Activated CD8-positive, alpha-beta memory T cell treated with anti-CD3 and anti-CD28 coated beads for 36 hours (primary cell): ENCODE measurements around the gene SAMD11. TPM values are rescaled to one million over a fixed set of nuclear protein-coding genes. Genes with fewer than 3 reads are reported as not detected.
"Not testable (repeated sequence)": the region's sequence is repeated elsewhere in the genome, so short reads cannot be mapped to it uniquely, and the experiment has no call there.

Source experiments
- CTCF ChIA-PET: fragments of 350-600 bp; sonication (Branson Sonifier 250); formaldehyde crosslinking; loops from one replicate; lab custom pipeline; 2021; ENCODE audit warnings: antibody characterized with exemption; lab: Charles Lee
- POLR2A ChIA-PET: fragments of 350-600 bp; sonication (Branson Sonifier 250); formaldehyde crosslinking; loops from one replicate; lab custom pipeline; 2021; ENCODE audit warnings: antibody characterized with exemption; lab: Charles Lee
- total RNA-seq, 2 experiments: library from RNA; stranded (reverse); gene quantifications; one replicate each; pipeline ENCODE4 v1.2.3, GENCODE V29; 2021

SAMD11 gene
- total RNA-seq, 2 experiments from 2014 or later: not detected

GRCh38 chr1:939511-940106 lies 15.9 kb downstream of the SAMD11 start:
- POLR2A ChIA-PET: no interaction called here
- CTCF ChIA-PET: interaction anchor here (1.0 to 2.7 kb wide), 5 partner anchors 11 to 49 kb away, joined by 3 to 7 read pairs (median 3); partner anchors contain the start of gene NOC2L

GRCh38 chr1:940107-941014 lies 16.6 kb downstream of the SAMD11 start:
- POLR2A ChIA-PET: interaction anchor here (1.0 to 1.1 kb wide), 2 partner anchors 14 to 123 kb away, joined by 3 read pairs; no protein-coding TSS in a partner anchor
- CTCF ChIA-PET: interaction anchor here (1.0 to 2.7 kb wide), 9 partner anchors 12 to 182 kb away, joined by 3 to 9 read pairs (median 4); partner anchors contain the start of genes NOC2L and PERM1

- CTCF ChIA-PET: interaction anchor here (1.1 to 2.7 kb wide), 7 partner anchors 10 to 181 kb away, joined by 3 to 13 read pairs (median 6); partner anchors contain the start of gene PERM1
- POLR2A ChIA-PET: interaction anchor here (1.0 to 1.1 kb wide), 2 partner anchors 14 to 123 kb away, joined by 3 read pairs; no protein-coding TSS in a partner anchor
Measured at GRCh38 chr1:941015-941587, 17.4 kb downstream of the SAMD11 start.

GRCh38 chr1:941588-942383 lies 18.1 kb downstream of the SAMD11 start:
- POLR2A ChIA-PET: interaction anchor here (0.8 to 1.1 kb wide), 4 partner anchors 13 to 122 kb away, joined by 3 to 4 read pairs (median 3); no protein-coding TSS in a partner anchor
- CTCF ChIA-PET: interaction anchor here (0.9 to 2.7 kb wide), 12 partner anchors 11 to 181 kb away, joined by 3 to 13 read pairs (median 5); partner anchors contain the start of genes NOC2L, PERM1 and PLEKHN1

- ChIA-PET POLR2A (interaction anchor here (0.8 kb wide), 2 partner anchors 19 to 37 kb away, joined by 3 to 4 read pairs; no protein-coding TSS in a partner anchor), CTCF (interaction anchor here (0.9 to 2.3 kb wide), 10 partner anchors 10 to 76 kb away, joined by 3 to 13 read pairs (median 4); partner anchors contain the start of genes NOC2L, PERM1 and PLEKHN1)
Measured at GRCh38 chr1:942411-942821, 18.7 kb downstream of the SAMD11 start.

GRCh38 chr1:942864-943533 lies 19.3 kb downstream of the SAMD11 start:
- POLR2A ChIA-PET: interaction anchor here (0.6 to 0.8 kb wide), 5 partner anchors 10 to 64 kb away, joined by 3 to 10 read pairs (median 3); no protein-coding TSS in a partner anchor
- CTCF ChIA-PET: interaction anchor here (0.6 to 2.3 kb wide), 11 partner anchors 9 to 76 kb away, joined by 3 to 13 read pairs (median 4); partner anchors contain the start of genes NOC2L, PERM1 and PLEKHN1

- POLR2A ChIA-PET: interaction anchor here (0.6 to 0.7 kb wide), 2 partner anchors 9 to 36 kb away, joined by 3 to 10 read pairs; no protein-coding TSS in a partner anchor
- CTCF ChIA-PET: interaction anchor here (0.6 to 1.8 kb wide), 5 partner anchors 8 to 32 kb away, joined by 3 to 7 read pairs (median 4); partner anchors contain the start of gene NOC2L
Measured at GRCh38 chr1:943545-944340, 20.0 kb downstream of the SAMD11 start.

GRCh38 chr1:944341-945325 lies 20.9 kb downstream of the SAMD11 start:
- POLR2A ChIA-PET: no interaction called here

GRCh38 chr1:945688-946556 lies 22.2 kb downstream of the SAMD11 start:
- ChIA-PET CTCF (no interaction called here), POLR2A (no interaction called here)

More at GRCh38 chr1:944341-945325, 20.9 kb downstream of the SAMD11 start:
- CTCF ChIA-PET: no interaction called here

GRCh38 chr1:946811-947210 lies 23.1 kb downstream of the SAMD11 start:
- CTCF ChIA-PET, POLR2A ChIA-PET: not testable (repeated sequence)

GRCh38 chr1:947958-948357 lies 24.2 kb downstream of the SAMD11 start:
- ChIA-PET CTCF (no interaction called here), POLR2A (no interaction called here)

- POLR2A ChIA-PET: no interaction called here
Measured at GRCh38 chr1:950268-950667, 26.5 kb downstream of the SAMD11 start.

GRCh38 chr1:950881-951280 lies 27.2 kb downstream of the SAMD11 start:
- ChIA-PET CTCF (no interaction called here), POLR2A (no interaction called here)

More at GRCh38 chr1:950268-950667, 26.5 kb downstream of the SAMD11 start:
- CTCF ChIA-PET: no interaction called here

GRCh38 chr1:951364-951763 lies 27.6 kb downstream of the SAMD11 start:
- CTCF ChIA-PET: interaction anchor here (1.7 kb wide), 1 partner anchor 8 kb away, joined by 4 read pairs; no protein-coding TSS in a partner anchor

More at GRCh38 chr1:951364-951763, 27.6 kb downstream of the SAMD11 start:
- POLR2A ChIA-PET: no interaction called here
